H9 (cell line): Measurements from ENCODE around the gene TMCC3. TPM values are rescaled to one million over a fixed set of nuclear protein-coding genes. Genes with fewer than 3 reads are reported as not detected.

Experiments
- DNase-seq: peaks from one replicate; pipeline ENCODE4 v3.0.0-alpha.2; 2017
- H2AFZ ChIP-seq: one replicate; pipeline ENCODE4 v1.6.1; 2013; ENCODE audit warnings: mild to moderate bottlenecking, low read length, control low read depth, moderate library complexity
- H2AK5ac ChIP-seq: 2 replicates; pipeline ENCODE4 v1.6.1; 2013; ENCODE audit warnings: low read length, control low read depth, mixed read lengths; ENCODE audit not compliant: insufficient read length
- H2BK120ac ChIP-seq: one replicate; pipeline ENCODE4 v1.6.1; 2013; ENCODE audit warnings: low read depth, mild to moderate bottlenecking, low read length, control low read depth, inconsistent platforms; ENCODE audit not compliant: poor library complexity, severe bottlenecking
- H2BK12ac ChIP-seq: 2 replicates; pipeline ENCODE4 v1.6.1; 2013; ENCODE audit warnings: low read length, control low read depth, mixed read lengths, low read depth; ENCODE audit not compliant: insufficient read length
- H2BK15ac ChIP-seq: 2 replicates; pipeline ENCODE4 v1.6.1; 2013; ENCODE audit warnings: low read depth, low read length, control low read depth
- H2BK20ac ChIP-seq: one replicate; pipeline ENCODE4 v1.6.1; 2013; ENCODE audit warnings: low read depth, mild to moderate bottlenecking, low read length, control low read depth, inconsistent platforms; ENCODE audit not compliant: poor library complexity, severe bottlenecking
- H2BK5ac ChIP-seq: 2 replicates; pipeline ENCODE4 v1.6.1; 2013; ENCODE audit warnings: low read length, control low read depth, mixed read lengths; ENCODE audit not compliant: insufficient read length
- H3K14ac ChIP-seq: 2 replicates; pipeline ENCODE4 v1.6.1; 2013; ENCODE audit warnings: low read length, control low read depth; ENCODE audit not compliant: insufficient read depth
- H3K18ac ChIP-seq: 2 replicates; pipeline ENCODE4 v1.6.1; 2013; ENCODE audit warnings: low read depth, mild to moderate bottlenecking, mixed read lengths, low read length, control low read depth; ENCODE audit not compliant: insufficient read length
- H3K23ac ChIP-seq: 2 replicates; pipeline ENCODE4 v1.6.1; 2013; ENCODE audit warnings: low read length, control low read depth, mixed read lengths, low read depth; ENCODE audit not compliant: insufficient read length
- H3K23me2 ChIP-seq: 2 replicates; pipeline ENCODE4 v1.6.1; 2013; ENCODE audit warnings: low read depth, mild to moderate bottlenecking, mixed read lengths, low read length, control low read depth; ENCODE audit not compliant: insufficient read length, poor library complexity, severe bottlenecking
- H3K27ac ChIP-seq: 2 replicates; pipeline ENCODE4 v1.5.1; 2013; ENCODE audit warnings: low read length, control low read depth, mixed read lengths, low read depth; ENCODE audit not compliant: insufficient read length
- H3K27me3 ChIP-seq: 2 replicates; pipeline ENCODE4 v1.6.1; 2013; ENCODE audit warnings: low read length, control low read depth, inconsistent platforms; ENCODE audit not compliant: insufficient read depth
- H3K4ac ChIP-seq: 2 replicates; pipeline ENCODE4 v1.6.1; 2013; ENCODE audit warnings: low read depth, mild to moderate bottlenecking, control low read depth, inconsistent platforms, low read length, moderate library complexity
- H3K4me1 ChIP-seq: 2 replicates; pipeline ENCODE4 v1.6.1; 2013; ENCODE audit warnings: low read length, control low read depth, inconsistent platforms; ENCODE audit not compliant: insufficient read depth
- H3K4me2 ChIP-seq: 2 replicates; pipeline ENCODE4 v1.6.1; 2013; ENCODE audit warnings: low read length, control low read depth, mixed read lengths; ENCODE audit not compliant: insufficient read length, insufficient read depth
- H3K56ac ChIP-seq: 2 replicates; pipeline ENCODE4 v1.6.1; 2013; ENCODE audit warnings: low read depth, mild to moderate bottlenecking, mixed read lengths, low read length, control low read depth; ENCODE audit not compliant: insufficient read length
- H3K79me1 ChIP-seq: 2 replicates; pipeline ENCODE4 v1.6.1; 2013; ENCODE audit warnings: low read depth, mild to moderate bottlenecking, moderate library complexity, low read length, control low read depth, inconsistent platforms; ENCODE audit not compliant: insufficient read depth, poor library complexity, severe bottlenecking
- H3K79me2 ChIP-seq: 2 replicates; pipeline ENCODE4 v1.6.1; 2013; ENCODE audit warnings: low read length, control low read depth, inconsistent platforms; ENCODE audit not compliant: insufficient read depth
- H3K9ac ChIP-seq: 2 replicates; pipeline ENCODE4 v1.6.1; 2013; ENCODE audit warnings: low read length, control low read depth, mixed read lengths; ENCODE audit not compliant: insufficient read length; ENCODE audit errors: extremely low read depth
- H3K9me3 ChIP-seq: one replicate; pipeline ENCODE4 v1.6.1; 2013; ENCODE audit warnings: low read depth, low read length, inconsistent platforms; ENCODE audit not compliant: control insufficient read depth
- H3T11ph ChIP-seq: one replicate; pipeline ENCODE4 v1.6.1; 2013; ENCODE audit warnings: mild to moderate bottlenecking, low read length, control low read depth, inconsistent platforms
- H4K20me1 ChIP-seq: one replicate; pipeline ENCODE4 v1.6.1; 2013; ENCODE audit not compliant: control insufficient read depth, insufficient read length, insufficient read depth
- H4K5ac ChIP-seq: 2 replicates; pipeline ENCODE4 v1.6.1; 2013; ENCODE audit warnings: low read depth, mild to moderate bottlenecking, mixed read lengths, low read length, control low read depth; ENCODE audit not compliant: insufficient read length
- H4K8ac ChIP-seq: replicated peaks from 2 replicates; pipeline ENCODE4 v1.6.1; 2013; ENCODE audit warnings: low read length, control low read depth, mixed read lengths, low read depth; ENCODE audit not compliant: insufficient read length
- H4K91ac ChIP-seq: 2 replicates; pipeline ENCODE4 v1.6.1; 2013; ENCODE audit warnings: low read depth, mild to moderate bottlenecking, moderate library complexity, mixed read lengths, low read length, control low read depth; ENCODE audit not compliant: insufficient read length
- H3K27ac Mint-ChIP-seq, 3 experiments: 2 replicates in 2 of 3; 3 replicates in 1 of 3; pipeline ENCODE4 v1.8.0; 2020 to 2021; ENCODE audit warnings: mixed read lengths in 3 of 3, mild to moderate bottlenecking in 1 of 3, moderate library complexity in 1 of 3
- H3K27me3 Mint-ChIP-seq: 2 replicates; pipeline ENCODE4 v1.8.0; 2021; ENCODE audit warnings: low read depth, mild to moderate bottlenecking, moderate library complexity, mixed read lengths
- H3K36me3 Mint-ChIP-seq, 3 experiments: 2 replicates in 2 of 3; 3 replicates in 1 of 3; pipeline ENCODE4 v1.8.0; 2020 to 2021; ENCODE audit warnings: low read depth in 3 of 3, mixed read lengths in 3 of 3; ENCODE audit not compliant: insufficient read depth in 1 of 3
- H3K4me1 Mint-ChIP-seq, 2 experiments: 2 replicates each; pipeline ENCODE4 v1.8.0; 2020; ENCODE audit warnings: mixed read lengths in 2 of 2
- H3K4me3 Mint-ChIP-seq, 2 experiments: 2 replicates in 1 of 2; 3 replicates in 1 of 2; pipeline ENCODE4 v1.8.0; 2020 to 2021; ENCODE audit warnings: mild to moderate bottlenecking in 2 of 2, mixed read lengths in 2 of 2, moderate library complexity in 1 of 2
- H3K9me3 Mint-ChIP-seq, 2 experiments: 2 replicates in 1 of 2; 3 replicates in 1 of 2; pipeline ENCODE4 v1.8.0; 2020; ENCODE audit warnings: mild to moderate bottlenecking in 2 of 2, mixed read lengths in 2 of 2, moderate library complexity in 1 of 2
- WGBS: extraction: QIAGEN DNeasy Blood & Tissue Kit; methylation state at CpG from one replicate; pipeline ENCODE4 v1.1.7; 2013; ENCODE audit warnings: missing lambda C conversion rate, low lambda C conversion rate, mixed read lengths; ENCODE audit not compliant: insufficient read length; ENCODE audit errors: extremely low coverage; 5-methylcytosine and 5-hydroxymethylcytosine counted together
- total RNA-seq: library from RNA; stranded (reverse); gene quantifications from 2 replicates; pipeline ENCODE4 v1.2.1, GENCODE V29; 2021
- TF ChIP-seq, protein P1 (sequence below): fragments of 200-600 bp; sonication (generic); conservative IDR thresholded peaks from 3 replicates; pipeline ENCODE4 v1.8.0; 2021; ENCODE audit warnings: antibody characterized with exemption, mild to moderate bottlenecking

TMCC3 gene
- total RNA-seq, 1 experiment from 2014 or later = 0.87 TPM

DNA sequence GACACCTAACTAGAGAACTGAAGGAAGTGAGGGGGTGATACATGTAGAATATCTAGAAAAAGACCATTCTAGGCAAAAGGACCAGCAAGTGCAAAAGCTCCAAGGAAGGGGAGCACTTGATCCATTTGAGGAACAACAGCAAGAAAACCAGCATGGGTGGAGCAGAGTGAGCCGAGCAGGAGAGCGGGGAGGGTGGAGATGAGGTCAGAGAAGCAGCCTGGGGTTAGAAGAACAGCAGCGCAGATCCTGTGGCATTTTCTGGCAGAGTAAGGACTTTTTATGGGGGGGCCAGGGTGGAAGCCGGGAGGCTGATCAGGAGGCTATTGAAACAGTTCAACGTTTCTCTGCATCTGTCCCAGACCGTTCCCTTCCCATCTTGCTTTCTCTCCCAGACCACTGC lies 24.5 kb upstream of the TMCC3 start:
- Histone ChIP-seq H3K56ac (no peak overlapping the region), H2BK20ac (no peak overlapping the region), H4K20me1 (no peaks in the 10 kb centered on the region), H4K8ac (no peak overlapping the region), H3K9ac (no peak overlapping the region), H3K23me2 (no peaks in the 10 kb centered on the region), H2BK15ac (no peak overlapping the region), H2AK5ac (no peak overlapping the region), H3K4me2 (no peak overlapping the region), H3K27ac (no peak overlapping the region), H3K14ac (no peak overlapping the region), H2BK12ac (no peak overlapping the region), H4K5ac (no peak overlapping the region), H2AFZ (no peak overlapping the region), H2BK5ac (no peak overlapping the region), H3K4me1 (peaks cover 6% of the 10 kb centered on the region; the same call in 1 of the 2 replicates), H3K9me3 (no peaks in the 10 kb centered on the region), H3K4ac (no peak overlapping the region), H3K79me1 (no peaks in the 10 kb centered on the region), H3K23ac (no peak overlapping the region), H3K79me2 (no peaks in the 10 kb centered on the region), H3K18ac (no peak overlapping the region), H3K27me3 (no peaks in the 10 kb centered on the region), H2BK120ac (no peak overlapping the region), H4K91ac (no peak overlapping the region), H3T11ph (no peak overlapping the region)
- peaks cover 16 to 22% of the 10 kb centered on the region in 2 experiments for H3K4me1 Mint-ChIP-seq
- H3K36me3 Mint-ChIP-seq = no peaks in the 10 kb centered on the region; a peak in 1 of 7 replicates
- peak overlapping the region in 1 of 3 experiments; percentile 45; a peak in 1 of 7 replicates for H3K27ac Mint-ChIP-seq
- peaks cover 2% of the 10 kb centered on the region; the same call in 1 of the 2 replicates for H3K27me3 Mint-ChIP-seq
- DNase-seq = no peak
- TF ChIP-seq, protein P1, sequence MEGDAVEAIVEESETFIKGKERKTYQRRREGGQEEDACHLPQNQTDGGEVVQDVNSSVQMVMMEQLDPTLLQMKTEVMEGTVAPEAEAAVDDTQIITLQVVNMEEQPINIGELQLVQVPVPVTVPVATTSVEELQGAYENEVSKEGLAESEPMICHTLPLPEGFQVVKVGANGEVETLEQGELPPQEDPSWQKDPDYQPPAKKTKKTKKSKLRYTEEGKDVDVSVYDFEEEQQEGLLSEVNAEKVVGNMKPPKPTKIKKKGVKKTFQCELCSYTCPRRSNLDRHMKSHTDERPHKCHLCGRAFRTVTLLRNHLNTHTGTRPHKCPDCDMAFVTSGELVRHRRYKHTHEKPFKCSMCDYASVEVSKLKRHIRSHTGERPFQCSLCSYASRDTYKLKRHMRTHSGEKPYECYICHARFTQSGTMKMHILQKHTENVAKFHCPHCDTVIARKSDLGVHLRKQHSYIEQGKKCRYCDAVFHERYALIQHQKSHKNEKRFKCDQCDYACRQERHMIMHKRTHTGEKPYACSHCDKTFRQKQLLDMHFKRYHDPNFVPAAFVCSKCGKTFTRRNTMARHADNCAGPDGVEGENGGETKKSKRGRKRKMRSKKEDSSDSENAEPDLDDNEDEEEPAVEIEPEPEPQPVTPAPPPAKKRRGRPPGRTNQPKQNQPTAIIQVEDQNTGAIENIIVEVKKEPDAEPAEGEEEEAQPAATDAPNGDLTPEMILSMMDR = no peak
- no peaks in the 10 kb centered on the region for H3K9me3 Mint-ChIP-seq
- WGBS = no CpG with 5 or more reads among the region's 6 CpGs
- H3K4me3 Mint-ChIP-seq = no peak overlapping the region
